H9 (cell line): ENCODE results near the gene PDE2A. TPM values are rescaled to one million over a fixed set of nuclear protein-coding genes. Genes with fewer than 3 reads are reported as not detected.

Experiments used
- DNase-seq: peaks from one replicate; pipeline ENCODE4 v3.0.0-alpha.2; 2017
- H2AFZ ChIP-seq: one replicate; pipeline ENCODE4 v1.6.1; 2013; ENCODE audit warnings: mild to moderate bottlenecking, low read length, control low read depth, moderate library complexity
- H2AK5ac ChIP-seq: 2 replicates; pipeline ENCODE4 v1.6.1; 2013; ENCODE audit warnings: low read length, control low read depth, mixed read lengths; ENCODE audit not compliant: insufficient read length
- H2BK120ac ChIP-seq: one replicate; pipeline ENCODE4 v1.6.1; 2013; ENCODE audit warnings: low read depth, mild to moderate bottlenecking, low read length, control low read depth, inconsistent platforms; ENCODE audit not compliant: poor library complexity, severe bottlenecking
- H2BK12ac ChIP-seq: 2 replicates; pipeline ENCODE4 v1.6.1; 2013; ENCODE audit warnings: low read length, control low read depth, mixed read lengths, low read depth; ENCODE audit not compliant: insufficient read length
- H2BK15ac ChIP-seq: 2 replicates; pipeline ENCODE4 v1.6.1; 2013; ENCODE audit warnings: low read depth, low read length, control low read depth
- H2BK20ac ChIP-seq: one replicate; pipeline ENCODE4 v1.6.1; 2013; ENCODE audit warnings: low read depth, mild to moderate bottlenecking, low read length, control low read depth, inconsistent platforms; ENCODE audit not compliant: poor library complexity, severe bottlenecking
- H2BK5ac ChIP-seq: 2 replicates; pipeline ENCODE4 v1.6.1; 2013; ENCODE audit warnings: low read length, control low read depth, mixed read lengths; ENCODE audit not compliant: insufficient read length
- H3K14ac ChIP-seq: 2 replicates; pipeline ENCODE4 v1.6.1; 2013; ENCODE audit warnings: low read length, control low read depth; ENCODE audit not compliant: insufficient read depth
- H3K18ac ChIP-seq: 2 replicates; pipeline ENCODE4 v1.6.1; 2013; ENCODE audit warnings: low read depth, mild to moderate bottlenecking, mixed read lengths, low read length, control low read depth; ENCODE audit not compliant: insufficient read length
- H3K23ac ChIP-seq: 2 replicates; pipeline ENCODE4 v1.6.1; 2013; ENCODE audit warnings: low read length, control low read depth, mixed read lengths, low read depth; ENCODE audit not compliant: insufficient read length
- H3K23me2 ChIP-seq: 2 replicates; pipeline ENCODE4 v1.6.1; 2013; ENCODE audit warnings: low read depth, mild to moderate bottlenecking, mixed read lengths, low read length, control low read depth; ENCODE audit not compliant: insufficient read length, poor library complexity, severe bottlenecking
- H3K27ac ChIP-seq: 2 replicates; pipeline ENCODE4 v1.5.1; 2013; ENCODE audit warnings: low read length, control low read depth, mixed read lengths, low read depth; ENCODE audit not compliant: insufficient read length
- H3K27me3 ChIP-seq: 2 replicates; pipeline ENCODE4 v1.6.1; 2013; ENCODE audit warnings: low read length, control low read depth, inconsistent platforms; ENCODE audit not compliant: insufficient read depth
- H3K4ac ChIP-seq: 2 replicates; pipeline ENCODE4 v1.6.1; 2013; ENCODE audit warnings: low read depth, mild to moderate bottlenecking, control low read depth, inconsistent platforms, low read length, moderate library complexity
- H3K4me1 ChIP-seq: 2 replicates; pipeline ENCODE4 v1.6.1; 2013; ENCODE audit warnings: low read length, control low read depth, inconsistent platforms; ENCODE audit not compliant: insufficient read depth
- H3K4me2 ChIP-seq: 2 replicates; pipeline ENCODE4 v1.6.1; 2013; ENCODE audit warnings: low read length, control low read depth, mixed read lengths; ENCODE audit not compliant: insufficient read length, insufficient read depth
- H3K56ac ChIP-seq: 2 replicates; pipeline ENCODE4 v1.6.1; 2013; ENCODE audit warnings: low read depth, mild to moderate bottlenecking, mixed read lengths, low read length, control low read depth; ENCODE audit not compliant: insufficient read length
- H3K79me1 ChIP-seq: 2 replicates; pipeline ENCODE4 v1.6.1; 2013; ENCODE audit warnings: low read depth, mild to moderate bottlenecking, moderate library complexity, low read length, control low read depth, inconsistent platforms; ENCODE audit not compliant: insufficient read depth, poor library complexity, severe bottlenecking
- H3K79me2 ChIP-seq: 2 replicates; pipeline ENCODE4 v1.6.1; 2013; ENCODE audit warnings: low read length, control low read depth, inconsistent platforms; ENCODE audit not compliant: insufficient read depth
- H3K9ac ChIP-seq: 2 replicates; pipeline ENCODE4 v1.6.1; 2013; ENCODE audit warnings: low read length, control low read depth, mixed read lengths; ENCODE audit not compliant: insufficient read length; ENCODE audit errors: extremely low read depth
- H3K9me3 ChIP-seq: one replicate; pipeline ENCODE4 v1.6.1; 2013; ENCODE audit warnings: low read depth, low read length, inconsistent platforms; ENCODE audit not compliant: control insufficient read depth
- H3T11ph ChIP-seq: one replicate; pipeline ENCODE4 v1.6.1; 2013; ENCODE audit warnings: mild to moderate bottlenecking, low read length, control low read depth, inconsistent platforms
- H4K20me1 ChIP-seq: one replicate; pipeline ENCODE4 v1.6.1; 2013; ENCODE audit not compliant: control insufficient read depth, insufficient read length, insufficient read depth
- H4K5ac ChIP-seq: 2 replicates; pipeline ENCODE4 v1.6.1; 2013; ENCODE audit warnings: low read depth, mild to moderate bottlenecking, mixed read lengths, low read length, control low read depth; ENCODE audit not compliant: insufficient read length
- H4K8ac ChIP-seq: replicated peaks from 2 replicates; pipeline ENCODE4 v1.6.1; 2013; ENCODE audit warnings: low read length, control low read depth, mixed read lengths, low read depth; ENCODE audit not compliant: insufficient read length
- H4K91ac ChIP-seq: 2 replicates; pipeline ENCODE4 v1.6.1; 2013; ENCODE audit warnings: low read depth, mild to moderate bottlenecking, moderate library complexity, mixed read lengths, low read length, control low read depth; ENCODE audit not compliant: insufficient read length
- H3K27ac Mint-ChIP-seq, 3 experiments: 2 replicates in 2 of 3; 3 replicates in 1 of 3; pipeline ENCODE4 v1.8.0; 2020 to 2021; ENCODE audit warnings: mixed read lengths in 3 of 3, mild to moderate bottlenecking in 1 of 3, moderate library complexity in 1 of 3
- H3K27me3 Mint-ChIP-seq: 2 replicates; pipeline ENCODE4 v1.8.0; 2021; ENCODE audit warnings: low read depth, mild to moderate bottlenecking, moderate library complexity, mixed read lengths
- H3K36me3 Mint-ChIP-seq, 3 experiments: 2 replicates in 2 of 3; 3 replicates in 1 of 3; pipeline ENCODE4 v1.8.0; 2020 to 2021; ENCODE audit warnings: low read depth in 3 of 3, mixed read lengths in 3 of 3; ENCODE audit not compliant: insufficient read depth in 1 of 3
- H3K4me1 Mint-ChIP-seq, 2 experiments: 2 replicates each; pipeline ENCODE4 v1.8.0; 2020; ENCODE audit warnings: mixed read lengths in 2 of 2
- H3K4me3 Mint-ChIP-seq, 2 experiments: 2 replicates in 1 of 2; 3 replicates in 1 of 2; pipeline ENCODE4 v1.8.0; 2020 to 2021; ENCODE audit warnings: mild to moderate bottlenecking in 2 of 2, mixed read lengths in 2 of 2, moderate library complexity in 1 of 2
- H3K9me3 Mint-ChIP-seq, 2 experiments: 2 replicates in 1 of 2; 3 replicates in 1 of 2; pipeline ENCODE4 v1.8.0; 2020; ENCODE audit warnings: mild to moderate bottlenecking in 2 of 2, mixed read lengths in 2 of 2, moderate library complexity in 1 of 2
- CTCF ChIP-seq: fragments of 200-600 bp; sonication (generic); conservative IDR thresholded peaks from 3 replicates; pipeline ENCODE4 v1.8.0; 2021; ENCODE audit warnings: antibody characterized with exemption, mild to moderate bottlenecking
- WGBS: extraction: QIAGEN DNeasy Blood & Tissue Kit; methylation state at CpG from one replicate; pipeline ENCODE4 v1.1.7; 2013; ENCODE audit warnings: missing lambda C conversion rate, low lambda C conversion rate, mixed read lengths; ENCODE audit not compliant: insufficient read length; ENCODE audit errors: extremely low coverage; 5-methylcytosine and 5-hydroxymethylcytosine counted together
- total RNA-seq: library from RNA; stranded (reverse); gene quantifications from 2 replicates; pipeline ENCODE4 v1.2.1, GENCODE V29; 2021

Gene PDE2A
- total RNA-seq, 1 experiment from 2014 or later = 3.4 TPM

- no peak overlapping the region for H2BK15ac ChIP-seq
Observed at GRCh38 chr11:72636376-72636775, 37.8 kb downstream of the PDE2A start.

More at GRCh38 chr11:72636376-72636775, 37.8 kb downstream of the PDE2A start:
- Histone ChIP-seq H4K5ac (no peak overlapping the region), H3K23ac (no peak overlapping the region), H2AK5ac (no peak overlapping the region), H2BK12ac (no peak overlapping the region), H3K4me1 (peaks cover 5% of the 10 kb centered on the region; the same call in 1 of the 2 replicates), H3K79me2 (no peaks in the 10 kb centered on the region), H3K9ac (no peak overlapping the region), H2BK20ac (no peak overlapping the region), H3K4me2 (no peak overlapping the region), H3K9me3 (no peaks in the 10 kb centered on the region), H2AFZ (no peak overlapping the region), H3K27ac (no peak overlapping the region), H4K20me1 (no peaks in the 10 kb centered on the region), H2BK5ac (no peak overlapping the region), H3K23me2 (no peaks in the 10 kb centered on the region), H3K4ac (no peak overlapping the region), H3K14ac (no peak overlapping the region), H3K18ac (no peak overlapping the region), H2BK120ac (no peak overlapping the region), H3K27me3 (peaks cover 17% of the 10 kb centered on the region; the same call in 1 of the 2 replicates), H4K8ac (no peak overlapping the region), H3K79me1 (no peaks in the 10 kb centered on the region), H3T11ph (no peak overlapping the region), H4K91ac (no peak overlapping the region), H3K56ac (no peak overlapping the region)
- peaks cover 15% of the 10 kb centered on the region for H3K27me3 Mint-ChIP-seq
- H3K4me1 Mint-ChIP-seq = peaks cover 32 to 43% of the 10 kb centered on the region in 2 experiments
- H3K4me3 Mint-ChIP-seq = peak overlapping the region in 1 of 2 experiments; percentile 5; a peak in 1 of 5 replicates
- WGBS = no CpG with 5 or more reads among the region's 3 CpGs
- no peak for TF ChIP-seq CTCF
- H3K27ac Mint-ChIP-seq = peak overlapping the region in 1 of 3 experiments; percentile 61; a peak in 1 of 7 replicates
- 0 out of 5 replicates have a peak, but pooled peaks cover 0 to 2% of the 10 kb centered on the region in 2 experiments for H3K9me3 Mint-ChIP-seq
- no peak for DNase-seq
- H3K36me3 Mint-ChIP-seq = 0 out of 7 replicates have a peak, but pooled peaks cover 0 to 1% (median 0%) of the 10 kb centered on the region in 3 experiments
